ENCODE data around the gene STPG1. TPM values are rescaled to one million over a fixed set of nuclear protein-coding genes. Genes with fewer than 3 reads are reported as not detected.

The STPG1 gene
- total RNA-seq, 1 experiment from 2014 or later: 9.1 TPM

DNA sequence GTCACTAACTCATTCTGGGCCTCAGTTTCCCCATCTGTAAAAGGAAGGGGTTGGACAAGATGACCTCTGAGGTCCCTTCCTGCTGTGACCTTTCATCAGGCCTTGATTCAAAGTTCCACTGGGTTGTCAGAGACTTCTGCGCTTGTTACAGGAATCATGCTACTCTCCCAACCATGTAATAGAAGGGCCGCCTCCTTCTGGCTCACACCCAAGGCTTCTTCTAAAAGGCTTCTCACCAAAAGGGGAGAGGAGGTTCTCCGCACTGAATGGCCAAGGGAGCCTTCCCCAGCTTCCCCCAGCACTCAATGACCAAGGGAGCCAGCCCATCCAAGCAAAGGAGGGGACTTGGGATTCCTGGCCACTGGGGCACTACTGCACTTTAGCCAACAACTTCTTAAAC, 51.8 kb downstream of the STPG1 start:
- CTCF ChIA-PET: interaction anchor here (1.2 kb wide), 1 partner anchor 18 kb away, joined by 4 read pairs; no protein-coding TSS in a partner anchor
- BruUV-seq (replicated peaks): no TSS peak
- intact Hi-C loops (cut with micrococcal nuclease; ENCODE audit: unreplicated experiment): no loop called here

DNA sequence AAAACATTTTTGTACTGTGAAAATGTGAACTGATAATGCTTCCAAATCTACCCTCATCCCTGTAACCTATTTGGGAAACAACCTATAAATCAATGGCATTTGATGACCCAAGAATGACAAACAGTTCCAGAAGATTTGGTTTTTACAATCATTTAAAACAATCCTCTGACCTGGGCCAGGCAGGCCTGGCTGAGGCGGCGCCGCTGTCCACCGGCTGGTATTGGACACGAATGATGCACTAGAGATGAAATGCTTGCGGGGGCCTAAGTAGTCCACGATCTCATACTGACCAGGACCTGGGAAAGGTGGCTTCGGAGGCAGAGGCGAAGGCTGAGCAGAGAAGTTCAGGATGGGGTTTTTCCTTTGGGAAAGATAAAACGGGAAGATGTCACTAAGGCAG, 52.9 kb downstream of the STPG1 start:
- TF ChIP-seq, protein P1, sequence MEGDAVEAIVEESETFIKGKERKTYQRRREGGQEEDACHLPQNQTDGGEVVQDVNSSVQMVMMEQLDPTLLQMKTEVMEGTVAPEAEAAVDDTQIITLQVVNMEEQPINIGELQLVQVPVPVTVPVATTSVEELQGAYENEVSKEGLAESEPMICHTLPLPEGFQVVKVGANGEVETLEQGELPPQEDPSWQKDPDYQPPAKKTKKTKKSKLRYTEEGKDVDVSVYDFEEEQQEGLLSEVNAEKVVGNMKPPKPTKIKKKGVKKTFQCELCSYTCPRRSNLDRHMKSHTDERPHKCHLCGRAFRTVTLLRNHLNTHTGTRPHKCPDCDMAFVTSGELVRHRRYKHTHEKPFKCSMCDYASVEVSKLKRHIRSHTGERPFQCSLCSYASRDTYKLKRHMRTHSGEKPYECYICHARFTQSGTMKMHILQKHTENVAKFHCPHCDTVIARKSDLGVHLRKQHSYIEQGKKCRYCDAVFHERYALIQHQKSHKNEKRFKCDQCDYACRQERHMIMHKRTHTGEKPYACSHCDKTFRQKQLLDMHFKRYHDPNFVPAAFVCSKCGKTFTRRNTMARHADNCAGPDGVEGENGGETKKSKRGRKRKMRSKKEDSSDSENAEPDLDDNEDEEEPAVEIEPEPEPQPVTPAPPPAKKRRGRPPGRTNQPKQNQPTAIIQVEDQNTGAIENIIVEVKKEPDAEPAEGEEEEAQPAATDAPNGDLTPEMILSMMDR (IDR thresholded peaks at IDR 0.05; ENCODE audit: unreplicated experiment): no peak
- Mint-ChIP-seq H3K4me3 (ENCODE audit: low read depth, unreplicated experiment) (no peak overlapping the region), H3K4me1 (ENCODE audit: low read depth, unreplicated experiment) (no peaks in the 10 kb centered on the region), H3K9me3 (ENCODE audit: low read depth, unreplicated experiment) (no peaks in the 10 kb centered on the region), H3K27me3 (ENCODE audit: unreplicated experiment) (no peaks in the 10 kb centered on the region), H3K36me3 (ENCODE audit: insufficient read depth, unreplicated experiment) (no peaks in the 10 kb centered on the region), H3K27ac (ENCODE audit: unreplicated experiment) (no peak overlapping the region)
- intact Hi-C loops (cut with micrococcal nuclease; ENCODE audit: unreplicated experiment): no loop called here
- CTCF ChIA-PET: interaction anchor here (0.6 to 1.2 kb wide), 2 partner anchors 17 to 405 kb away, joined by 3 to 4 read pairs; no protein-coding TSS in a partner anchor
- DNase-seq: no peak
- no TSS peak for BruUV-seq (replicated peaks)

More for the DNA sequence above, 51.8 kb downstream of the STPG1 start:
- Mint-ChIP-seq H3K27me3 (ENCODE audit: unreplicated experiment) (no peaks in the 10 kb centered on the region), H3K4me3 (ENCODE audit: low read depth, unreplicated experiment) (no peak overlapping the region), H3K4me1 (ENCODE audit: low read depth, unreplicated experiment) (no peaks in the 10 kb centered on the region), H3K36me3 (ENCODE audit: insufficient read depth, unreplicated experiment) (no peaks in the 10 kb centered on the region), H3K9me3 (ENCODE audit: low read depth, unreplicated experiment) (no peaks in the 10 kb centered on the region), H3K27ac (ENCODE audit: unreplicated experiment) (no peak overlapping the region)
- TF ChIP-seq, protein P1 (IDR thresholded peaks at IDR 0.05; ENCODE audit: unreplicated experiment): no peak
- no peak for DNase-seq

DNA sequence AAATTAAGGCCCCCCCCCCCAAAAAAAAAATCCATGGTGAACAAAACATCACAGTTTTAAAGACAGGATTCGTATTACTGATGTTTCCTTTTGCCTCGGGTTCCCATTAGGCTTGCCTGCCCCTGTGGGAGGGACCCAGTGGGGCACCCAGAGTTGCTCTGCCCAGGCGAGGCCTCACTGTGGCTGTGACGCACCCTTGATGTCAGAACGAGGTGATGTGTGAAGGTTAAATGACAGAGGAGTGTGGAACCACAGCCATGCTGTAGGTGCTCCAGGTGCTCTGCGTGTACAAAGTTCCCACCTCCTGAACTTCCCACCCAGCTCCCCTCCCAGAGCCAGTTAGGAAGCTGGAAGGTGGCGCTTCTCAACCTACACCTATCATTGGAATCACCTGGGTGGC, 56.5 kb downstream of the STPG1 start:
- H3K9me3 Mint-ChIP-seq (ENCODE audit: low read depth, unreplicated experiment): no peaks in the 10 kb centered on the region
- CTCF ChIA-PET: no interaction called here
- BruUV-seq (replicated peaks): no TSS peak
- intact Hi-C loops (cut with micrococcal nuclease; ENCODE audit: unreplicated experiment): no loop called here
- no peak overlapping the region for H3K4me3 Mint-ChIP-seq (ENCODE audit: low read depth, unreplicated experiment)
- H3K36me3 Mint-ChIP-seq (ENCODE audit: insufficient read depth, unreplicated experiment): peaks cover 4% of the 10 kb centered on the region
- no peak for DNase-seq
- H3K27me3 Mint-ChIP-seq (ENCODE audit: unreplicated experiment): no peaks in the 10 kb centered on the region
- TF ChIP-seq, protein P1 (IDR thresholded peaks at IDR 0.05; ENCODE audit: unreplicated experiment): no peak
- no peak overlapping the region for H3K27ac Mint-ChIP-seq (ENCODE audit: unreplicated experiment)
- no peaks in the 10 kb centered on the region for H3K4me1 Mint-ChIP-seq (ENCODE audit: low read depth, unreplicated experiment)

DNA sequence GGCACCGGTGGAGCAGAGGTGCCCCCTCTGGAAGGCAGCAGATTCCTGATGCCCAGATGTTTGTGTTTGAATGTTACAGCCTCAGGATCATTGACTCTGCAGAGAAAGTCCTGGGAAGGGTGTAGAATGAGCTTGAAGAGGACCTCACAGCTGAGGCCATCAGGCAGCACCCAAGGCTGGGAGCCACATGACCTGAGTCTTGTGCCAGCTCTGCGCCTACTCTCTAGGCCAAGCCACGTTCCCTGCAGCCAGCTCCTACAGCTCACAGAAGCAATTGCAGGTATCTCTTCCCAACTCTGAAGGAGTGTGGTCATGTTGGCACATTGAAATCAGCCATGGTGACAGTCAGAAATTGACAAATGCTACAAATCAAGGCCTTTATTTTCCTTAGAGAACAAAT, 58.1 kb downstream of the STPG1 start:
- Mint-ChIP-seq H3K9me3 (ENCODE audit: low read depth, unreplicated experiment) (no peaks in the 10 kb centered on the region), H3K4me1 (ENCODE audit: low read depth, unreplicated experiment) (no peaks in the 10 kb centered on the region)
- CTCF ChIA-PET: interaction anchor here (0.7 kb wide), 1 partner anchor 25 kb away, joined by 3 read pairs; no protein-coding TSS in a partner anchor

More for the DNA sequence above, 58.1 kb downstream of the STPG1 start:
- Mint-ChIP-seq H3K27me3 (ENCODE audit: unreplicated experiment) (no peaks in the 10 kb centered on the region), H3K27ac (ENCODE audit: unreplicated experiment) (no peak overlapping the region), H3K4me3 (ENCODE audit: low read depth, unreplicated experiment) (no peak overlapping the region), H3K36me3 (ENCODE audit: insufficient read depth, unreplicated experiment) (peaks cover 4% of the 10 kb centered on the region)
- BruUV-seq (replicated peaks): no TSS peak
- DNase-seq: no peak
- intact Hi-C loops (cut with micrococcal nuclease; ENCODE audit: unreplicated experiment): no loop called here
- TF ChIP-seq, protein P1 (IDR thresholded peaks at IDR 0.05; ENCODE audit: unreplicated experiment): no peak

Data from Calu3 (cell line).